GM19023 (cell line): ENCODE data around the gene ERAP2.

ENCODE experiments used
- ATAC-seq: cut with Tn5 transposase; IDR thresholded peaks from one replicate; pipeline ENCODE4 v1.9.1; 2021; ENCODE audit warnings: mild to moderate bottlenecking, moderate library complexity; ENCODE audit not compliant: unreplicated experiment

Gene ERAP2

DNA sequence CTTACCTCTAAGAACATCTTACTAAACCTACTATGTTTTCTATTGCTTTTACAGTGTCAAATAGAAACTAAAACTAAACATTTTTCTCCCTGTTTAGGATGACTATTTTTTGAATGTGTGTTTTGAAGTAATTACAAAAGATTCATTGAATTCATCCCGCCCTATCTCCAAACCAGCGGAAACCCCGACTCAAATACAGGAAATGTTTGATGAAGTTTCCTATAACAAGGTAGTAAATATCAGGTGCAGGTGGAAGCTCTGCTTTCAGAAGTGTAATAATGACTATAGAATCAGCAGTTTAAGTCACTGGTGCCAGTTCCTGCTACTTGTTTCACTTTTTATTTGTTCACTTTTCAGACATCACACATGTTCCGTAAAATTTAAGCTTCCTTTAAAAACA, 20.0 kb downstream of the ERAP2 start:
- ATAC-seq, result peak; percentile 88

DNA sequence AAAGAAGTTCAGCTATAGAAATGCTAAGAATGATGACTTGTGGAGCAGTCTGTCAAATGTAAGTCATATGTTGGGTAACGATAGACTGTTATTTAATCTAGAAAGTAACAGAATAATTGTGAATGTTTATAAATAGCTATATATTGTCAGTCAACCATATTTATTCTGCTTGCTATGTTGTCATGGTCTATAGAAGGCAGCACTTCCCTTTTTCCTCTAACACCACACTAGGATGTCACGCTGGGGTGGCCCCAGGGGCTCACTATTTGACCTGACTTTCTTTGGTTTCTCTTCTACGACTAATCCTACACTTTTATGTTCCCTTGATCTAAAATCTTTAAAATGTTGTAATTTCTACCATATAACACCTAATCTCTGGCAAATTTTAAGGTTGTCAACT, 20.5 kb downstream of the ERAP2 start:
- peak; percentile 77 for ATAC-seq

DNA sequence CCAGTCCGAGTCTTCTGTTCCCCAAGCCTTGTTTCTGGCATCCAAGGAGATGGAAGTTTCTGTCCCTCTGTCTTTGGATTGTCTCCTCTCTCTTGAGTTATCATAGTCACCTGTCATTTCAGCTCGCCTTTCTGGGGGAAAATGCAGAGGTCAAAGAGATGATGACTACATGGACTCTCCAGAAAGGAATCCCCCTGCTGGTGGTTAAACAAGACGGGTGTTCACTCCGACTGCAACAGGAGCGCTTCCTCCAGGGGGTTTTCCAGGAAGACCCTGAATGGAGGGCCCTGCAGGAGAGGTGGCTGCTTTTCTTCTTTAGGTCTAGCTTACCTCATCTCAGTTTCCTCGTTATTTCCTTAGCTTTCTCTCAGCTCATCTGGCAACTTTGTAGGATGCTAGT, 25.1 kb downstream of the ERAP2 start:
- ATAC-seq, result no peak

DNA sequence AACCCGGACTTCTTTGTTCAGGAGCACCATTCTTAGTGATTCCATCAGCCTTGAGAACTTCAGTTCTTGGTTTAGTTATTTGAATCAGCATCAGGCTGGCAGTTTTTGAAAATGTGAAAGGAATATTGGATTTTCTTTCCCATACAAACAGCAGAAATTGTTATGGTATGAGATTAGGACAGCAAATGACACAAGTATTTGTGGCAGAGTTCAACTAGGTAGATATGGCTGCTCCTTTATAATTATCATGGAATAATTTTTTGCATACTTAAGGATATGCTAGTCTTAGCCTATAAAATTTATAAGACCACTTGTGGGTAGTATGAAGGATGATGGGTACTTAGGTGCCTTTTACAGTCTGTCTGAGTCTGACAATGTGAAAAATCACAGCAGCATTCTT, 25.5 kb downstream of the ERAP2 start:
- ATAC-seq, result no peak

DNA sequence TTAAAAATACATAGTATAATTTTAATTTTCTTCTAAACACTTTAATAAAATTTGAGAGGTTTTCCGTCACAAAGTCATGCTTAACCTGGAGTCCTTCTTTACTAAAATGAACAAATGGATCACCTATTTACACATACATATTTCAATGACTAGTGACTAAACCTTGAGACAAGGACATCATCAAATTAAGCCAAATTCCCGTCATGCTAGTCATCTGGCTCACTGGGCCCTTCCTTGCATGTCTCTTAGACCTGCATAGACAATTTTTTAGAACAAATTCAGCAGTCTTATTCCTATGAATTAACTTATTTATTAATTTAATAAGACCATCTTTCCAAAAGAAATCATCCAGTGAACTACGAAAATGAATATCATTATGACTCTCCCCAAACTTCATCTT, 26.6 kb downstream of the ERAP2 start:
- no peak for ATAC-seq

DNA sequence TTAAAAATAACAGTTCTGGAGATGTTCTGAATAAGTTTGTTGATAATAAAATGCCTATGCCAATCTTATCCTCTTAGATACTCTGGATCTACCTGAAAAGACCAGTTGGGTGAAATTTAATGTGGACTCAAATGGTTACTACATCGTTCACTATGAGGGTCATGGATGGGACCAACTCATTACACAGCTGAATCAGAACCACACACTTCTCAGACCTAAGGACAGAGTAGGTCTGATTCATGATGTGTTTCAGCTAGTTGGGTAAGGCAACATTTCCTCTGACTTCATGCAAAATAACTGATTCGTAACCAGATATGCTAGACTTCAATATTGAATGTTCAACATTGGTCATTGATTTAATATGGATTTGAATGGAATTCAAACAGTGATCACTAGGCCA, 27.0 kb downstream of the ERAP2 start:
- no peak for ATAC-seq

DNA sequence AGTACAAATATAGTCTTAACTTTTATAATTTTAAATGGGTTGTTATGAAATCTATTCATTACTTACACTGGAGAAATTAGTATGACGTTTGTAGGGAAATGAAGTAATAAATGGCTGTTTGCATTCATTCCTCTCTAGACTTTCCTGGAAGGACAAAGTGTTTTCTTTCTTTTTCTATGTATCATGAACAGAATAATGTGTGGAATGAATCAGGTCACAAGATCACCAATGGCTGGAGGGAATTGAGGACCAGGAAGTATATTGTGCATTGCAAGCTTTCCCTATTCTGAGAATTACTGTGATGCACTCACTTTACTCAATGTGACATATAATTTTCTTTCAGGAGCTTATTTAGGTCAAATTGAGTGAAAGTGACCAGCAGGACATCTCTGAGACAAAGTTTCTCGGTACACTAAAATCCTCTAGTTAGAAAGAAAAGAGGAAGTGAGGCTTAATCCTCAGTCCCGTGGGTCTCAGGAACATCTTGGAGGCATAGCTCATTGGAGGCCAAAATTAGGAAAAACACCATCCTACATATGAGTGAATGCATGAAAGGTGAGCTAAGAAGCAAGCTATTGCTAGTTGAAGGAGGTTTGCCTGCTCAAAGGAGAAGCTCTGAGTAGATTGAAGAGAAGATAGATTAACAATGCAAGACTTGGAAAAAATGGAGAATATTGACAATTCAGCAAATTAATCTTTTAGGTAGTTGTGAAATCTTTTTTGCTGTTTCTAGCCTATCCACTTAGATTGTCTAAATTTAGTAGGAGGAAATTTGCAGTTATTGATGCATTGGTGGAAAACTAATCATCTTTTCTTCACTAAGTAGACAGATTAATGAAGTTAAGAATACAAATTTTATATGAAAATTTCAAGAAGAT, 28.0 kb downstream of the ERAP2 start:
- no peak for ATAC-seq

DNA sequence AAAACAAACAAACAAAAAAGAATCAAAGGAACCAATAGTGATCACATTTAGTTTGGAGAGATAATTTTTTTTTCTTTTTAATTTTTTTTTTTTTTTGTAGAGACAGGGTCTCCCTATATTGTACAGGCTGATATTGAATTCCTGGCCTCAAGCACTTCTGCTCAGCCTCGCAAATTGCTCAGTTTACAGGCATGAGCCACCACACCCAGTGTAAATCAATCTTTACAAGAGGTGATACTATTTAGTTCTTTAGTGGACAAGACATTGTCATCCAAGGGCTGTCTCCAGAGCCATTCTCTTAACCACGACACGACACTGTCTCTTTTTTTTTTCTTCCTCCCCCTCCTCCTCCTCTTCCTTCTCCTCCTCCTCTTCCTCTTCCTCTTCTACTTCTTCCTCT, 29.6 kb downstream of the ERAP2 start:
- ATAC-seq, result no peak

DNA sequence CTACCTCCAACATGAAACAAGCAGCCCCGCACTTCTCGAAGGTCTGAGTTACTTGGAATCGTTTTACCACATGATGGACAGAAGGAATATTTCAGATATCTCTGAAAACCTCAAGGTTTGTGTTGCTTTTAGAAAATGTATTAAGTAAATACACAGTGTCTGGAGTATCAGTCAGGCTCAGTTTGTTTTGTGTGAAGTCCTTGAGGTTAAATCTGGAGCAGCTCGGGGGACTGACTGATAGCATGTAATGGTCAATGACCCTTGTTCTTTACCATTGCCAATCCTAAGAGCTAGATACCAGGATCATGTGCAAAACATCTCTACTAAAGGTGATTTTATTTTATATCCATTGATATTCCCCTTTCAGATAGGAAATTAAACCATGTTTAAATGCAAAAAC, 32.7 kb downstream of the ERAP2 start:
- ATAC-seq, result no peak

DNA sequence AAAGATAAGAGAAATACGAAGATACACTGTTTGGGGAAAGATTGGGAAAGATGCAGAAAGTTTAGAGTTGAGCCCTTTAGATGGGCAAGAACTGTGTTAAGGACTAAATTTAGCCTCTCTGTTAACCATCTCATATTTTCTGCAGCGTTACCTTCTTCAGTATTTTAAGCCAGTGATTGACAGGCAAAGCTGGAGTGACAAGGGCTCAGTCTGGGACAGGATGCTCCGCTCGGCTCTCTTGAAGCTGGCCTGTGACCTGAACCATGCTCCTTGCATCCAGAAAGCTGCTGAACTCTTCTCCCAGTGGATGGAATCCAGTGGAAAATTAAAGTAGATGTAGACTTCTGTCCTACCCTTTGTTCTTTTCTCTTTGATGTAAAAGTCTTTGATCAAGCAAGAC, 33.1 kb downstream of the ERAP2 start:
- ATAC-seq, result no peak

DNA sequence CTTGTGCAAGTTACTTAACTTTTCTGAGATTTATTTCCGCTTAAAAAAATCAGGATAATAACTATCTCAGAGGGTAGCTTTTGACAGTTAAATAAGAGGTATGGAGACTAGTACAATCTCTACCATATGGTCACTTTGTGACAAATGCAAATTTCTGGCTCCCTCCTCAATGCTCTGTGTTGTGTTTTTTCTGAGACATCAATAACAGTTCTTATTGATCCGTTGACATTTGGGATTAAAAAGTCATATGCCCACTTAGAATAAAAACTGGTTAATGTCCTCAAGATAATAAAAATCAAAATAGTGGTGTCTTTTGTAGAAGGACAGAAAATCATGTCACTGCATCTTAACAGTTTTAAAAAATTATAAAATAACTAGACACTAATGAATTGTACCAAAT, 34.8 kb downstream of the ERAP2 start:
- no peak for ATAC-seq

DNA sequence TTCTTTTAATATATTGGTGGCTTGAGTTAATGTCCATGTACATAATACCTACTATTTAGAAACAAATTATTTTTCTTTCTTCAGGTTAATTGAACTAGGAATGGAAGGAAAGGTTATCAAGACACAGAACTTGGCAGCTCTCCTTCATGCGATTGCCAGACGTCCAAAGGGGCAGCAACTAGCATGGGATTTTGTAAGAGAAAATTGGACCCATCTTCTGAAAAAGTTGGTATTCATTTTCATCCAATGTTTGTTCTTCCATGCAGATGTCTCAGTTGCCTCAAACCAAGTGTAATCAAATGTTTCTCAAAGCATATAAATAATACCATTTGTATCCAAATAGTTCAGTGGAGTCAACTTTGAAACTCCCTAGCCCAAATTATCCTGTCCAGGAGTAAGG, 36.9 kb downstream of the ERAP2 start:
- ATAC-seq, result no peak

DNA sequence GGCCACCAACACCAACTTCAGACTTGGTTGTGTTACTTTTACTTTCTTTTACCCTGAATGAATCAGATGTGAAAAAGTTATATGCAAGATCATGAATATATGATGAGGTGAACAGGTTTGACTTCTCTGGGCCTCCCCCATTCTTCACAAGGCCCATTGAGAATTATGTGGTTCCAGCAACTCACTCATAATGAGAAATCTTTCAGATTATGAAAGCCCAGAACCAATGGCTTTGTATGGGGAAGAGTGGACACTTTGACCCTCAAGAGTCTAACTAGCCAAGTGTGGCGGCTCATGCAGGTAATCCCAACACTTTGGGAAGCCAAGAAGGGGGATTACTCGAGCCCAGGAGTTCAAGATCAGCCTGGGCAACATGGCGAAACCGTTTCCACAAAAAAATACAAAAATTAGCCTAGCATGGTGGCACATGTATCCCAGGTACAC, 43.5 kb downstream of the ERAP2 start:
- ATAC-seq, result peak; percentile 71

DNA sequence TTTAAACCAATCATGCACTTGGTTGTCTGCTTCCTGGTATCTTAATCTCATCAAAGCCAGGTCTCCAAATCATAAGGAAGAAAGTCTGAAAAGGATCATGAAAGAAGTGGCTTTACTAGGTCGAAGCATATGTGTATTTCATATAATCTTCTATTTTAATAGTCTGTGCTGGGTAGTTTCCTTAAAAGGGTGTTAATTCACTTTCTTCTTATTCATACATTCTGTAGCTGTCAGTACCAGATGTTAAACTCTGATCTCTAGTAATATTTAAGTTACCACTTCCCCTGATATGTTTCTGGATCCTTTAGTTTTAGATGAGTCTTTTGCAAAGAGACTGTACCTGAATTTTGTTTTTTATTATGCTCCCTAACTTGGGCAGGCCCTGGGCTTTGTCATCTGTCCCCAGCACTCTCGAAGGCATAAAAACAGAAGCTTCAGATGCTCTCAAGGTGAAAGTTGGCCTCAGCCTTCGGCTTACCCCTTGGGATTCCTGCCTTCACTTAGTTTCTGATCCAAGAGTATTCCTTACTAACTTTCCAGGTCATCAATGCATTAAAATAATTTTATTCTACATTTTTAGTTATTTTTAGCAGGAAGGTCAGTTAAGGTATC, 44.5 kb downstream of the ERAP2 start:
- ATAC-seq, result no peak

DNA sequence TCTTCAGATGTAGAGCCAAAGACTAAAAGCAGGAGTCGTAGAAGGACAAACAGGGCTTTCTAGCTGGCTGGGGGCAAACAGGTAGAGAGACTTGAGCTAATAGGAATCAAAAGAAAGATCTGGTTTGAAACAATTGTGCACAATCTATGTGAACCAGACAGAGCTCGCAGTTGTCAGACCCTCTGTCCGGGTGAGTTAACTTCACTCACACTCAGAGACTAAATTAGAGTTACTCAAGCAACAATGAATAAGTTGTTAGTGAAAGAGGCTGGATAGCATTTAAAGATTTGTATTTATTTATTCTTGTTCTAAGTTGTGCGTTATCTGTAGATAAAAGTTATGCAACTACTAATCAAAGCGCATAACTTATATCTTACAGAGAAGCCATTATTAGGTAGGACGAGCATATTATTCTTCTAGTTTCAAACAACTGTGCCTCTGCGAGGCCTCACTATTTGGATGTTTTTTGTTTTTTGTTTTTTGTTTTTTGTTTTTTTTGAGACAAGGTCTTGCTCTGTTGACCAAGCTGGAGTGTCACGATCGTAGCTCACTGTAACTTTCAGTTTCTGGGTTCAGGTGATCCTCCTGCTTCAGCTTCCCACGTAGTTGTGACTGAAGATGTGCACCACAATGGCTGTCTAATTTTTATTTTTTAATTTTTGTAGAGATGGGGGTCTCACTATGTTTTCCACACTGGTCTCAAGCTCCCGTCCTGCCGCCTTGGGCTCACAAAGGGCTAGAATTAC, 46.4 kb downstream of the ERAP2 start:
- ATAC-seq, result no peak

DNA sequence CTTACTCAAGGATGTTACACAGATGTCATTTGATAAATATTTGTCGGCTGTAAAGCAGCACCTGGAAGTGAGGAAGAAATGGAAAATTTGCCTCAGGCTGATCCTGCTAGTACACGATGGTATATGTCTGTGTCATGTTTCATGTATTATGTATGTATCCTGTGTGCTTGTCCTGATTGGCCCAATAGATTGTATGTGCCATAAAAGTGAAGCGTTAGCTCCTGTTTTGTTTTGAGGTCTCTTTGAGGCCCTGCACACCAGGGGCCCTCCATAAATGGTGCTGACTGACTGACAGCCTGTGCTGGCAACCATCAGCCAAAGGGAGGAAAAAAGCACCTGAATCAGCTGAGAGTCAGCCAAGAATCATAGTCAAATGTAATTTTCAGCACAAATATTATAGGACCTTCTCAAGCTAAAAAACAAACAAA, 47.7 kb downstream of the ERAP2 start:
- ATAC-seq, result no peak

DNA sequence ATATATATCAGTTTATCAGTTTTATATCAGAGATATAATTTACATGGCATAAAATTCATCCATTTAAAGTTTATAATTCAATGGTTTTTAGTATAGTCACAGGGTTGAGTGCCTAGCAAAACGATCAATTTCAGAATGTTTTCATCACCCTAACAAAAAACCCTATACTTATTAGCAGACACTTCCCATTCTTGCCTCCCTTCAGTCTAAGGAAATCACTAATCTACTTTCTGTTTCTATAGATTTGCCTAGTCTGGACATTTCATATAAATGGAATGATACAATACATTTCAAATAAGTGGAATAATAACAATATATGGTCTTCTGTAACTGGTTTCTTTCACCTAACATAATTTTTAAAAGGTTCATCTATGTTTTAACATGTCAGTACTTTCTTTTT, 50.0 kb downstream of the ERAP2 start:
- no peak for ATAC-seq

DNA sequence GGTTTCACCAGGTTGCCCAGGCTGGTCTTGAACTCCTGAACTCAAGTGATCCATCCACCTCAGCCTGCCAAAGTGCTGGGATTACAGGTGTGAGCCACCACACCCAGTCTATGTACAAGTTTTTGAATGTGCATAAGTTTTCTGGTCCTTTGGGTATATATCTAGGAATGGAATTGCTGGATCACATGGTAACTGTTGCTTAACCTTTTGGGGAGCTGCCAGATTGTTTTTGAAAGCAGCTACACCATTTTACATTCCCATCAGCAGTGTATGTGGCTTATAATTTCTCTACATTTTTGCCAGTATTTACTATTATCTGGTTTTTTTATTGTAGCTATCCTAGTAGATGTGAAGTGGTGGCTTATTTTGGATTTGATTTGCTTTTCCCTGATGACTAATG, 50.7 kb downstream of the ERAP2 start:
- ATAC-seq, result no peak

DNA sequence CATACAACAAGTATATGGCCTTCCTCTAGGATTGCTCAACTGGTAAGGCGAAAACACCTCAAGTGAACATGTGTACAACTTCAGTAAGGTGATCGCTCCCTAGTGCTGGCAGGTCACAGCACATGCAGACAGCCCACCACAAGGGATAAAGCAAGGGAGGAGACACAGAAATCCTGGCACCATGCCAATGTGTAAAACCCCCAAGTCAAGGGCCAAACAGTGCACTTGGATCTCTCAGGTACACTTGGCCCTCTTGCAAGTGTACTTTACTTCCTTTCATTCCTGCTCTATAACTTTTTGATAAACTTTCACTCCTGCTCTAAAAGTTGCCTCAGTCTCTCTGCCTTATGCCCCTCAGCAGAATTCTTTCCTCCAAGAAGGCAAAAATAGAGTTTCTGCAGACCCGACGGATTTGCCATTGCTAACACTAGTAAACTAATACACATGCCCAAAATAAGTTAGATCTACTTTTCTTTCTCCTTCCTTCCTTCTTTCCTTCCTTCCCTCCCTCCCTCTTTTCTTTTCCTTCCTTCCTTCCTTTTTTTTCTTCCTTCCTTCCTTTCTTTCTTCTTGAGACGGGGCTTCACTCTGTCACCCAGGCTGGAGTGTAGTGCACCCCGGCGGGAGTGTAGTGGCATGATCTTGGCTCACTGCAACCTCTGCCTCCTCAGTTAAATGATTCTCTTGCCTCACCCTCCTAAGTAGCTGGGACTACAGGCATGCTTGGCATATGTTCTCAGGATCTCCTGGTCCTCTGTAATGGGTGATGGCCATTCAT, 52.8 kb downstream of the ERAP2 start:
- no peak for ATAC-seq

DNA sequence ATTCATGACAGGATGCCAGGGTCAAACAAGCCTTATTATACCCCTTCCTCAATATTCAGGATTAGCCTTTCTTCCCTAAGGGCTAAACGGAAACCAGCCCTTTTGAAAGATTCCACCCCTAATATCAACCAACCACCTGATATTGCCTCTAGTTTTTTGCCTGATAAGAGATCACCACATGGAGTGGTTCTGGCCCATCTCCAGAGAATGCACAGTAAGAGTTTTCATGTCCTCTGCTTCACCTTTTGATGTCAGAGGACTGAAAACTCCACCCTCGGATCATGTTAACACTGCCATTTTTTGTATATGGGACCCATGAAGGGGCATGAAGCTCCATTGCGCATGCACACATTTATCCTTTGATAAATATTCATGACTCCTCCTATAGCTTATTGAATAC, 53.8 kb downstream of the ERAP2 start:
- no peak for ATAC-seq

DNA sequence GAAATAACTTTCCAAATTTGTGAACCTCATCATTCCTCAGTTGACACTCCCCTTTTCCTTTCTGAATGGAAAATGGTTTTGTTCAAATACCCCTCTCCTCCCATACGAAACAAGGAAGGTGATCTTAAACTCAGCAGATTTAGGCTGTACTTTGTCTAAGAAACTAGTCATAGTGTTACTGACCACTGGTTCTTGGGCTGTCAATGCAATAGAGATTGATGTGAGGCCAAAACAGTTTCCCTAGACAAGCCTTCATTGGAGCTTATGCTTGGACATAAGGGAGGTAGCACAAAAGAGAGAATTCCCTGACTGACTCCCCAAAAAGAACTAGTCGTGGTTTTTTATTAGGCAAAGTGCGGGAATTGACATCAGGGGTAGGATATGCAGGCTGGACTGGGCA, 54.3 kb downstream of the ERAP2 start:
- ATAC-seq, result no peak
